K562 (cell line): ENCODE data around the gene RNMT. TPM values are rescaled to one million over a fixed set of nuclear protein-coding genes. Genes with fewer than 3 reads are reported as not detected.

Experiments
- CEBPZ ChIP-seq: fragments of 150-350 bp; IDR thresholded peaks from 2 replicates; pipeline ENCODE4 v1.6.1; 2014; ENCODE audit warnings: low read depth, mild to moderate bottlenecking, low read length, borderline replicate concordance
- FOXJ3 ChIP-seq: sonication (generic); formaldehyde crosslinking; IDR thresholded peaks from 2 replicates; pipeline ENCODE4 v1.4.0; 2020; ENCODE audit warnings: mild to moderate bottlenecking, missing genetic modification reagents
- HCFC1 ChIP-seq: IDR thresholded peaks from 2 replicates; pipeline ENCODE4 v1.6.1; 2012; ENCODE audit warnings: low read depth, low read length, improper control_type of control experiment
- MAFF ChIP-seq: IDR thresholded peaks from 2 replicates; pipeline ENCODE4 v1.6.1; 2012; ENCODE audit warnings: low read length, improper control_type of control experiment
- MLLT1 ChIP-seq, 2 experiments: fragments of 450-650 bp; IDR thresholded peaks; 2 replicates each; pipeline ENCODE4 v1.6.1; 2016
- POLR2AphosphoS5 ChIP-seq: IDR thresholded peaks from 2 replicates; pipeline ENCODE4 v1.6.1; 2011; ENCODE audit warnings: mild to moderate bottlenecking, low read depth, low read length, moderate library complexity; ENCODE audit not compliant: control insufficient read depth, insufficient read depth
- SNAPC5 ChIP-seq: fragments of 250-450 bp; sonication (Bioruptor Pico); IDR thresholded peaks from 2 replicates; pipeline ENCODE4 v1.8.0; 2021; ENCODE audit warnings: moderate library complexity, mild to moderate bottlenecking, inconsistent platforms
- TAF7 ChIP-seq: fragments of 450-650 bp; IDR thresholded peaks from 2 replicates; pipeline ENCODE4 v1.6.1; 2016; ENCODE audit warnings: missing genetic modification characterization, missing compliant biosample characterization
- ZNF830 ChIP-seq: fragments of 250-450 bp; sonication (Bioruptor Pico); IDR thresholded peaks from 2 replicates; pipeline ENCODE4 v1.5.0; 2021; ENCODE audit warnings: mild to moderate bottlenecking
- polyA plus RNA-seq, 8 experiments: library from polyadenylated mRNA; depleted of rRNA in 4 of 8; stranded (reverse) in 5 of 8; unstranded in 3 of 8; fragments of >200 nt; fragmentation: Nextera tagmentation in 2 of 8; fragmentation: Illumina TruSeq in 1 of 8; extraction: Ambion mirVana in 2 of 8; extraction: Trizol in 1 of 8; gene quantifications; 2 replicates each; pipeline versions ENCODE4 v1.2.1 to v1.2.3, GENCODE V29; 2011 to 2014; ENCODE audit warnings: inconsistent platforms in 1 of 8, missing spikeins in 1 of 8
- total RNA-seq, 7 experiments: library from RNA; depleted of rRNA in 6 of 7; stranded (reverse); fragments of >200 nt in 6 of 7; fragmentation: Illumina TruSeq in 2 of 7; extraction: Trizol in 2 of 7; gene quantifications; 2 replicates each; pipeline versions ENCODE4 v1.2.1 to v1.2.3, GENCODE V29; 2011 to 2021; ENCODE audit warnings: low replicate concordance in 1 of 7
- TF ChIP-seq, protein P1 (sequence below): fragments of 450-650 bp; IDR thresholded peaks from 2 replicates; pipeline ENCODE4 v1.6.1; 2014; ENCODE audit warnings: low read depth, mild to moderate bottlenecking, moderate library complexity, borderline replicate concordance

The RNMT gene
- total and polyA plus RNA-seq, 9 of the 15 experiments (the other 6 are each of a cell fraction or from before 2014, with no cell fraction given): 20.2 to 63.4 (median 34.1) TPM

GRCh38 chr18:13712400-13713131 is 13.9 kb upstream of the RNMT start (continued):
- TF ChIP-seq CEBPZ (no peak), TAF7 (no peak), HCFC1 (no peak), ZNF830 (CRISPR knock-in tag) (no peak), MLLT1 (IDR thresholded peaks at IDR 0.05) (no peak), FOXJ3 (CRISPR knock-in tag) (no peak), SNAPC5 (CRISPR knock-in tag) (no peak), MAFF (no peak), POLR2AphosphoS5 (no peak)
- TF ChIP-seq, protein P1, sequence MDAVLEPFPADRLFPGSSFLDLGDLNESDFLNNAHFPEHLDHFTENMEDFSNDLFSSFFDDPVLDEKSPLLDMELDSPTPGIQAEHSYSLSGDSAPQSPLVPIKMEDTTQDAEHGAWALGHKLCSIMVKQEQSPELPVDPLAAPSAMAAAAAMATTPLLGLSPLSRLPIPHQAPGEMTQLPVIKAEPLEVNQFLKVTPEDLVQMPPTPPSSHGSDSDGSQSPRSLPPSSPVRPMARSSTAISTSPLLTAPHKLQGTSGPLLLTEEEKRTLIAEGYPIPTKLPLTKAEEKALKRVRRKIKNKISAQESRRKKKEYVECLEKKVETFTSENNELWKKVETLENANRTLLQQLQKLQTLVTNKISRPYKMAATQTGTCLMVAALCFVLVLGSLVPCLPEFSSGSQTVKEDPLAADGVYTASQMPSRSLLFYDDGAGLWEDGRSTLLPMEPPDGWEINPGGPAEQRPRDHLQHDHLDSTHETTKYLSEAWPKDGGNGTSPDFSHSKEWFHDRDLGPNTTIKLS: no peak
